Liver (tissue), 9 donors: ENCODE results near the gene PRAME. TPM values are rescaled to one million over a fixed set of nuclear protein-coding genes. Genes with fewer than 3 reads are reported as not detected.

Experiments
- DNase-seq: peaks from one replicate; pipeline ENCODE4 v3.0.0-alpha.2; 2017; ENCODE audit warnings: low spot score
- H3K27ac ChIP-seq, 2 donors: one replicate each; pipeline ENCODE4 v1.7.0; 2013; ENCODE audit warnings: inconsistent platforms in 2 of 2, low read length in 2 of 2, control low read depth in 1 of 2, low read depth in 1 of 2, mild to moderate bottlenecking in 1 of 2
- H3K27me3 ChIP-seq, 4 donors: one replicate each; pipeline versions ENCODE4 v1.6.1 to v1.7.0; 2013; ENCODE audit warnings: low read length in 3 of 4, inconsistent platforms in 1 of 4, mild to moderate bottlenecking in 1 of 4, moderate library complexity in 1 of 4; ENCODE audit not compliant: control insufficient read depth in 4 of 4, insufficient read depth in 4 of 4
- H3K36me3 ChIP-seq, 4 donors: one replicate each; pipeline versions ENCODE4 v1.6.1 to v1.7.0; 2013; ENCODE audit warnings: low read length in 3 of 4, mild to moderate bottlenecking in 3 of 4, low read depth in 1 of 4, moderate library complexity in 1 of 4; ENCODE audit not compliant: control insufficient read depth in 4 of 4, insufficient read depth in 3 of 4
- H3K4me1 ChIP-seq, 4 donors: one replicate each; pipeline versions ENCODE4 v1.6.1 to v1.7.0; 2013; ENCODE audit warnings: low read length in 3 of 4, mild to moderate bottlenecking in 3 of 4, moderate library complexity in 1 of 4; ENCODE audit not compliant: control insufficient read depth in 4 of 4, insufficient read depth in 4 of 4
- H3K4me3 ChIP-seq, 3 donors: one replicate each; pipeline versions ENCODE4 v1.6.1 to v1.7.0; 2013; ENCODE audit warnings: low read length in 3 of 3, control low read depth in 1 of 3, low read depth in 1 of 3, mild to moderate bottlenecking in 1 of 3
- H3K9ac ChIP-seq, 2 donors: one replicate each; pipeline ENCODE4 v1.7.0; 2013; ENCODE audit warnings: low read length in 2 of 2, mild to moderate bottlenecking in 2 of 2, moderate library complexity in 2 of 2, control low read depth in 1 of 2, low read depth in 1 of 2
- H3K9me3 ChIP-seq, 4 donors: one replicate each; pipeline versions ENCODE4 v1.6.1 to v1.7.0; 2013; ENCODE audit warnings: low read length in 3 of 4; ENCODE audit not compliant: control insufficient read depth in 4 of 4
- EGR1 ChIP-seq, 2 donors: IDR thresholded peaks; 2 replicates each; pipeline ENCODE4 v1.6.1; 2016 to 2018; ENCODE audit warnings: antibody characterized with exemption in 2 of 2, low read depth in 2 of 2
- FOXA1 ChIP-seq: IDR thresholded peaks from 2 replicates; pipeline ENCODE4 v1.6.1; 2016; ENCODE audit warnings: antibody characterized with exemption
- FOXA2 ChIP-seq: IDR thresholded peaks from 2 replicates; pipeline ENCODE4 v1.6.1; 2016; ENCODE audit warnings: antibody characterized with exemption
- HNF4A ChIP-seq, 2 donors: conservative IDR thresholded peaks; 2 replicates each; pipeline ENCODE4 v1.6.1; 2016; ENCODE audit warnings: antibody characterized with exemption in 2 of 2, mild to moderate bottlenecking in 2 of 2
- MAX ChIP-seq: IDR thresholded peaks from 2 replicates; pipeline ENCODE4 v1.6.1; 2016; ENCODE audit warnings: antibody characterized with exemption
- NR2F2 ChIP-seq: IDR thresholded peaks from 2 replicates; pipeline ENCODE4 v1.6.1; 2016; ENCODE audit warnings: antibody characterized with exemption
- RAD21 ChIP-seq, 2 donors: IDR thresholded peaks; 2 replicates each; pipeline ENCODE4 v1.6.1; 2016; ENCODE audit warnings: antibody characterized with exemption in 2 of 2, mild to moderate bottlenecking in 2 of 2
- REST ChIP-seq: IDR thresholded peaks from 2 replicates; pipeline ENCODE4 v1.6.1; 2016; ENCODE audit warnings: antibody characterized with exemption, mild to moderate bottlenecking
- RXRA ChIP-seq, 2 donors: IDR thresholded peaks; 2 replicates each; pipeline ENCODE4 v1.6.1; 2017 to 2018; ENCODE audit warnings: antibody characterized with exemption in 2 of 2, mild to moderate bottlenecking in 1 of 2
- SP1 ChIP-seq: IDR thresholded peaks from 2 replicates; pipeline ENCODE4 v1.6.1; 2018; ENCODE audit warnings: antibody characterized with exemption, mild to moderate bottlenecking
- TAF1 ChIP-seq: conservative IDR thresholded peaks from 2 replicates; pipeline ENCODE4 v1.6.1; 2016; ENCODE audit warnings: antibody characterized with exemption, mild to moderate bottlenecking
- YY1 ChIP-seq: IDR thresholded peaks from 2 replicates; pipeline ENCODE4 v1.6.1; 2016; ENCODE audit warnings: antibody characterized with exemption, mild to moderate bottlenecking
- ZBTB33 ChIP-seq: IDR thresholded peaks from 2 replicates; pipeline ENCODE4 v1.6.1; 2016; ENCODE audit warnings: antibody characterized with exemption
- WGBS: extraction: QIAGEN DNeasy Blood & Tissue Kit; methylation state at CpG from one replicate; pipeline ENCODE4 v1.1.7; 2013; 5-methylcytosine and 5-hydroxymethylcytosine counted together
- polyA plus RNA-seq, 2 donors: library from polyadenylated mRNA; stranded (reverse) in 1 of 2; unstranded in 1 of 2; fragments of 200-250 nt in 1 of 2; fragments of >200 nt in 1 of 2; fragmentation: Nextera tagmentation in 1 of 2; extraction: Ambion mirVana in 1 of 2; gene quantifications; one replicate each; pipeline versions ENCODE4 v1.2.1 to v1.2.3, GENCODE V29; 2013 to 2015
- total RNA-seq, 2 donors: library from RNA; depleted of rRNA; stranded (reverse); fragments of >200 nt; gene quantifications; one replicate each; pipeline ENCODE4 v1.2.3, GENCODE V29; 2014
- donor health status: healthy.
- donor health status: healthy.
- donor health status: healthy.
- donor health status: healthy.
- donor health status: healthy.

Gene PRAME
- total and polyA plus RNA-seq, 4 donors = not detected

GRCh38 chr22:22523494-22523893 lies 35.6 kb downstream of the PRAME start:
- peaks cover 0 to 3% (median 0%) of the 10 kb centered on the region in 4 donors for H3K27me3 ChIP-seq
- H3K9ac ChIP-seq = no peak overlapping the region
- 83% methylated on average over 6 of the region's 6 CpGs for WGBS
- TF ChIP-seq RAD21 (IDR thresholded peaks at IDR 0.05) (no peak), NR2F2 (no peak), FOXA1 (no peak), FOXA2 (no peak), HNF4A (conservative IDR thresholded peaks at IDR 0.05) (no peak), REST (no peak), SP1 (no peak), ZBTB33 (no peak)
- H3K4me3 ChIP-seq = no peak overlapping the region
- DNase-seq = no peak
- H3K4me1 ChIP-seq = no peaks in the 10 kb centered on the region
- H3K9me3 ChIP-seq = no peaks in the 10 kb centered on the region
- no peak overlapping the region for H3K27ac ChIP-seq
- H3K36me3 ChIP-seq = no peaks in the 10 kb centered on the region

GRCh38 chr22:22521631-22522030 lies 37.4 kb downstream of the PRAME start:
- TF ChIP-seq EGR1 (IDR thresholded peaks at IDR 0.05; ENCODE audit: low read depth in 2 of 2) (no peak), YY1 (no peak), NR2F2 (no peak)
- Histone ChIP-seq H3K4me1 (no peaks in the 10 kb centered on the region), H3K27ac (no peak overlapping the region), H3K4me3 (no peak overlapping the region), H3K9ac (no peak overlapping the region), H3K27me3 (peaks cover 0 to 6% (median 0%) of the 10 kb centered on the region in 4 donors), H3K36me3 (no peaks in the 10 kb centered on the region), H3K9me3 (no peaks in the 10 kb centered on the region)
- DNase-seq = no peak
- WGBS = 85% methylated on average over 8 of the region's 8 CpGs

- peaks cover 0 to 9% (median 0%) of the 10 kb centered on the region in 4 donors for H3K27me3 ChIP-seq
- TF ChIP-seq MAX (no peak), TAF1 (no peak), FOXA2 (no peak), ZBTB33 (no peak), YY1 (no peak), EGR1 (IDR thresholded peaks at IDR 0.05; ENCODE audit: low read depth in 2 of 2) (no peak), FOXA1 (no peak), RXRA (IDR thresholded peaks at IDR 0.05) (no peak), SP1 (no peak), REST (no peak), NR2F2 (no peak), RAD21 (IDR thresholded peaks at IDR 0.05) (no peak), HNF4A (conservative IDR thresholded peaks at IDR 0.05) (no peak)
Measured at GRCh38 chr22:22520667-22521602, 38.1 kb downstream of the PRAME start.

More at GRCh38 chr22:22520667-22521602, 38.1 kb downstream of the PRAME start:
- Histone ChIP-seq H3K4me1 (no peaks in the 10 kb centered on the region), H3K9ac (no peak overlapping the region), H3K36me3 (no peaks in the 10 kb centered on the region), H3K27ac (no peak overlapping the region), H3K9me3 (no peaks in the 10 kb centered on the region), H3K4me3 (no peak overlapping the region)
- DNase-seq = no peak
- 77% methylated on average over 12 of the region's 12 CpGs for WGBS
